C1 segment of cervical spinal cord (tissue), 14 donors: ENCODE data around the gene RMND5B.
"Not testable (repeated sequence)": the region's sequence is repeated elsewhere in the genome, so short reads cannot be mapped to it uniquely, and the experiment has no call there.

Source experiments
- DNase-seq, 14 donors: peaks; one replicate each; lab custom pipeline; 2025; lab: John Stamatoyannopoulos, UW

RMND5B gene, protein sequence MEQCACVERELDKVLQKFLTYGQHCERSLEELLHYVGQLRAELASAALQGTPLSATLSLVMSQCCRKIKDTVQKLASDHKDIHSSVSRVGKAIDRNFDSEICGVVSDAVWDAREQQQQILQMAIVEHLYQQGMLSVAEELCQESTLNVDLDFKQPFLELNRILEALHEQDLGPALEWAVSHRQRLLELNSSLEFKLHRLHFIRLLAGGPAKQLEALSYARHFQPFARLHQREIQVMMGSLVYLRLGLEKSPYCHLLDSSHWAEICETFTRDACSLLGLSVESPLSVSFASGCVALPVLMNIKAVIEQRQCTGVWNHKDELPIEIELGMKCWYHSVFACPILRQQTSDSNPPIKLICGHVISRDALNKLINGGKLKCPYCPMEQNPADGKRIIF

DNA sequence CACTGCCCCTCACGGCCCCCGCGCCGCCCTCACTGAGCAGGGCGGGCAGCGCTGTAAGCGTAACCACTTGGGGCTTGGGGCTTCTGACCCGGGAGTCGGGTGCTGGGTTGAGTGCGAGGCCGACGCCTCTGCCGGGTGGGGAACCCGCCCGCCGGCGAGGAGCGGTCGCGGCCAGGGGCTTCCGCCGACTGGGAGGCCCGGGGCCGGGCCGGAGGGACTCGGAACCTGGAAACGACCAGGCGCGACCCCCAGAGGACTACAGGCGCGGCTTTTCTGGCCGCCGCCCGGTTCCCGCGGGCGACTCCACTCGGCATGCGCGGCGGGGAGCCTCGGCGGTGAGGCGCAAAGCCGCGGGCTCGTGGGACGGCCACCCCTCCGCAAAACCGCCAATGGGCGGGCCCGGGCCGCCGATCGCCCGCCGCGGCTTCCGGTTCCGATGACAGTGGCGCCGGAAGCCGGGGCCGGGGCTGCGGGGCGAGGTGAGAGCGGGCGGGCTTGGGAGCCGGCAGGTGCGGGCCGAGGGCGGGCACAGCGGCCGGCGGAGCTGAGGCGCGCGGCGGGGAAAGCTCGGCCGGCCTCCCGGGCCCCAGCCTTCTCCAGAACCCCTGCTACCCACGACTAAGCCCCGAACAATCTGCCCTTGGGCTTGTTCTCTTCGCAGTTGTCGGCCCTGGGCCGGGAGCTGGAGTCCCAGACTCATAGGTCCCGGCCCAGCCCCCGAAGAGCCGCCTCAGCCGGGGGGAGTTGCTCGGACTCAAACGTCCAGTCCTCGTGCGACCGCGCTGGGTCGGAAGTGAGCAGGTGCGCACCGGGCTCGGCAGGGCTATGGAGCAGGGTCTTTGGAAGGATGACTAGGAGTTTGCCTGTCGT is at the start of gene RMND5B:
RMND5B (plus strand) TSS at position 439 of the 870 bp plus-strand sequence. CDS start 7,106 bp downstream, outside the sequence.
- peak in 13 of 14 donors; percentile 34 to 87 (median 65) for DNase-seq

DNA sequence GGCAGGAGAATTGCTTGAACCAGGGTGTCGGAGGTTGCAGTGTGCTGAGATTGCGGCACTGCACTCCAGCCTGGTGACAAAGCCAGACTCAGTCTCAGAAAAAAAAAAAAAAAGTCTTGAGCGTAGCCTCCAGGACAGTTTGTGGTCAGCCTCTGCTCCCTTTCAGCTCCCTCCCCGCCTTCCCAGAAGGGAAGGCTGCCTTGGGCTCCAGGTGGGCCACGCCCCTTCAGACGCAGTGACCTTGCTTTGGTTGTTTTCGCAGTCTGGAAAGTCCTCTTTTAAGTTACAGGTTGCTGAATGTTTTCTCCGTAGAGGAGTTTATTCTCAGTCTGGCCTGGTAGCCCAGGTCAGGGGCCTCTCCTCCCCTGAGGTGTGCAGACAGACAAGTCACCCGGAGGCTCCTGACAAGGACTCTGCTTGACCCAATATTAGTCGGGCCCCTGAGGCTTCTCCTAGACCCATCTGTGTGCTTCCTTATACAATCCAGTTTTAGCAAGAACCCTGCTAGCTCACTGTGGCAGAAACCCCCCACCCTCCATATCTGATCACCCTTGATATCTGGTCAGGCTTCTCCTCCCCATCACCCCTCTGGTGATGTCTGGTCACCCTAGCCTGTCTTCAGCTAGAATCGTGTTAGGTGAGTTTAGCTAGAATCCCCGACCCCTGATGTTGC is 49.1 kb upstream of the RMND5B start:
- DNase-seq: no peak

DNA sequence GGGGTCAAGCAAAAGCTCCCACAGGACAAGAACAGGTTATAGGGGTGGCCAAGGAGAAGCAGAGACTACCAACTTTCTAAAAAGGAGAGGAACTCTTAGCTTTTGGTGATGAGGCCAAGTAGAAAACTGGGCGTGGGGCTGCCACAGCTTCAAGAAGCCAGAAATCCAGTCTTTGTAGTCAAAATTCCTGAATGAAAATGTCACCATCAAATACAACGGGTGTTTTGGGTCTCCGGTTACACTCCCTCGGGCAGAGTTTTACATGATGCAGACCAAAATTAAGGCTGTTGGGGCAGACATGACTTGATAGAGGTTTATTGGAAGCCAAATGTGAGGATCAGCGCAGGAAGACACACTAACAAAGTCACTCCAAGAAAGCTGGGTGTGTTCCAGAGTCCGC is 46.9 kb upstream of the RMND5B start:
- no peak for DNase-seq

DNA sequence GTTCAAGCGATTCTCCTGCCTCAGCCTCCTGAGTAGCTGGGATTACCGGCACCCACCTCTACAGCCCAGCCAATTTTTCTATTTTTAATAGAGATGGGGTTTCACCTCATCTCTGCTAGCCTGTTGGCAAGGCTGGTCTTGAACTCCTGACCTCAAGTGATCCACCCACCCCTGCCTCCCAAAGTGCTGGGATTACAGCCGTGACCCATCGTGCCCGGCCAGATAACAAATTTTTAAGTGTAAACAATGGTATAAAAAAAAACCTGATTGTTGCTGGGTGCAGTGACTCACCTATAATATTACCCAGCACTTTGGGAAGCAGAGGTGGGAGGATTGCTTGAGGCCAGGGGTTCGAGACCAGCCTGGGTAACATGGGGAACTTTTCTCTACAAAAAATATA is 45.5 kb upstream of the RMND5B start:
- DNase-seq: no peak

DNA sequence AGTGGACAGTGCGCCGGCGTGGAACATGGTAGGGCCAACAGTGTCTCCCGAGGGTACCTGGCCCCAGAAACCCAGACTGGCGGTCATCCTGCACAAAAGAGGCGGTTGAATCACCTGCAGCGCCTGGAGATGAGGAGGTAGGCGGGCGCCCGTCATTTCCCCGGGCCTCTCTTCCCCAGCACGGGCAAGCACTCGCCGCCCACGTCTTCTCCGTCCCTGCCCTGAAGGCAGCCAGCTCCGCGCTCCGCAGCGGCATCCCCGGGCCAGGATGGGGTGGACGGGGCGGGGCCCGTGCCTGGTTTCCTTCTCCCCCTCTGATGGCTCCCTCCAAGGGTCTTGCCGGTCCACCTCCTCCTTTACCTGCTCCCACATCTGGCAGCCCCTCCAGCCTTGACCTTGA is 44.5 kb upstream of the RMND5B start:
- DNase-seq: no peak

DNA sequence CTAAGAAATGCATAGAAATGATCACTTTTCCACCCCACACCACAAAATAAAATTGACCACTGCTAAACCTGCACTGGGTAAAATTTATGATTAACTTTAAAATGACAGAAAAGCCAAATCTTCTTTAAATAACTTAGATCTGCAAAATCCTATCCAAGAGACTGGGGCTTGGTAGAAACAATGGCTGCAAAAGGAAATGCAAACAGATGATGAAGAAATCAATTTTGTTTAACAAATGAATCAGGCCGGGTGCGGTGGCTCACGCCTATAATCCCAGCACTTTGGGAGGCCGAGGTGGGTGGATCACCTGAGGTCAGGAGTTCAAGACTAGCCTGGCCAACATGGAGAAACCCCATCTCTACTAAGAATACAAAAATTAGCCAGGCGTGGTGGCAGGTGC is 43.6 kb upstream of the RMND5B start:
- DNase-seq: not testable (repeated sequence)

DNA sequence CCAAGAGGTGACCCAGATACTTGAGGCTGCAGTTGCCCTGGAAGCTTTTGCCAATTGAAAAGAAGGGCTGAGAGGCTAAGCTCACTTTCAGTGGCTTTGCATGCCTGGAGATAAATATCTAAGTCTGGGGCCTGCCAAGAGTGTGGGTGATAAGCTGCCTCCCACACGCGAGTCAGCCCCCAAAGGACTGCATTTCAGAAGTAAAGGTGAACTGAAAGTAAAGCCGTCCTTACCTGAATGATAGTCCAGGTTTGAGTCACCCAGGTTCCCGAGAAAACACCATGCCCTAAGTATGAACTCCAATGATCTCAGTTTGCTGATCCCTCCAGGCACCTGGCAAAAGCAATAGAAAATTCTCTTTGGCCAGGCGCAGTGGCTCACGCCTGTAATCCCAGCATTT is 40.0 kb upstream of the RMND5B start:
- DNase-seq: no peak

DNA sequence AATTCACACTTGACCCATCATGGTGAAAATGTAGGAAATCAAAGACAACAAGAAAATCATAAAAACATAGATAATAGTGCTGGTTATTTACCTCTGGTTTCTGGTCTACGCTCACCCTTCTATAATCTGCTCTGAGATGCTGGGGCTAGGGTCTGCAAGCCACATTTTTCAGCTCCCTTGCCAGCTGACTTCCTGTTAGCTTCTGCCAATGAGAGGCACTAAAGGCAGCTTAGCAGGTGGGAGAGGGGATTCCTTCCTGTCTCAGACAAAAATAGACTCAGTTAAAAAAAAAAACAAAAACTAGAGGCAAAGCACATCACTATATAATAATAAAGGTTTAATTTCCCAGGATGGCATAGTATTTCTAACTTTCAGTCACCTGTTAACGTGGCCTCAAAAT is 37.7 kb upstream of the RMND5B start:
- no peak for DNase-seq

DNA sequence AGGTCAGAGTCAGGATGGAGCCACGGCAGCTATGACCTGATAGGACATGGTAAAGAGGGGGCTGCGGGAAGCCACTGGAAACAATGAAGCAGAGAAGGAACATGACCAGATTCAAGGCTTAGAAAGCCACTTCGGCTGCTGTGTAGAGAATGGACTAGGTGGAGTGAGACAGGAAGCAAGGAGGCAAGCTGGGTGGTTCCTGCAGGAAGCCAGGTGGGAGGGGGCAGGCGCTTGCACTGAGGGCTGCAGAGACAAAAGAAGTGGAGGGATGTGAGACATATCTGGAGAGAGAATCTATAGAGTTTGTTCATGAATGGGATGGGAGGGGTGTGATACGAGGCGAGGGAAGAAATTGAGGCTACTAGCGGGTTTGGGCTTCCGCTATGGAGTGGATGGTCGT is 36.5 kb upstream of the RMND5B start:
- no peak for DNase-seq

DNA sequence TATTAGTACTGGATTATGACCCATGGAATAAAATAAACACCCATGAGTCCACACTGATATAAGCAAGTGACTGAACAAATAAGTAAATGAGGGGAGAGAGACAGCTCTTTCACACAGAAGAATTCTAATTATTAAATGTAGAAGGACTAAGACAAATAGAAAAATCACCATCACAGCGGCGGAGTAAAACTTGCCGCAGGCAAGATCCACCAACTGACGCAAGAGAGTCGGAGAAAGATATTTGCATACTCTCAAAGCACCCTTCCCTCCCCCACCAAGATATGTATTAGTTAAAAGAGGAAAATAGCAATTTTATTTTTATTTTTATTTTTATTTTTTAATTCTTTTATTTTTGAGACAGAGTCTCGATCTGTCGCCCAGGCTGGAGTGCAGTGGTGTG is 32.1 kb upstream of the RMND5B start:
- no peak for DNase-seq

DNA sequence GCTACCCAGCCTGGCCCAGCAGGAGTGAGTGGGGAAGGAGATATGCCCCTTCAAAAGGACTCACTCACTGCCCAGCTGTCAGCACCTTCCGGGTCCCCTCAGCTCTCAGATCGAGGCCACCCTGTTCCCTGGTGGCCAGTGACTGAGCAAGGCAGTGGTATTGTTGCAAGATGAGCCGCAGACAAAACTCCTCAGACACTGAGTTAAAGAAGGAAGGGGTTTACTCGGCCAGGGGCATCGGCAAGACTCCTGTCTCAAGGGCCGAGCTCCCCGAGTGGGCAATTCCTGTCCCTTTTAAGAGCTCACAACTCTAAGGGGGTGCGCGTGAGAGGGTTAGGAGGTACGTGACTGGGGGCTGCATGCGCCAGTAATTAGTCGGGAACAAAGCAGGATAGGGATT is 27.2 kb upstream of the RMND5B start:
- no peak for DNase-seq

DNA sequence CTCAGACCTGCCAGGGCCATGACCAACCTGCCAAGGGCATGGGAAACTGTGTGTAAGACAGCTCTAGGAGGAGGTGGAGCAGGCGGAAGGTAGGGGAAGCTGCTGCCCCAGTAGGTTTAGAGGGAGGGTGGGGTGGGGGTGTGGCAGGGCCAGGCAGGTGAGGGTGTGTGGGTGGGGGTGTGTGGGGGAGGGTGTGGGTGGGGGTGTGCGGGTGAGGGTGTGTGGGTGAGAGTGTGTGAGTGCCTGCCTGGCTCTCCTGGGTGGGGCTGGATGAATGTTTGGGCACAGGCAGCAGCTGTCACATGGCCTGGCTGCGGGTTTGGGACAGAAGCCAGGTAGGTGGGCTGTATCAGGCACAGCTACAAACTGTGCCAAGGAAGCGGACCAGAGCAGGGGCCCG is 26.3 kb upstream of the RMND5B start:
- DNase-seq: no peak

DNA sequence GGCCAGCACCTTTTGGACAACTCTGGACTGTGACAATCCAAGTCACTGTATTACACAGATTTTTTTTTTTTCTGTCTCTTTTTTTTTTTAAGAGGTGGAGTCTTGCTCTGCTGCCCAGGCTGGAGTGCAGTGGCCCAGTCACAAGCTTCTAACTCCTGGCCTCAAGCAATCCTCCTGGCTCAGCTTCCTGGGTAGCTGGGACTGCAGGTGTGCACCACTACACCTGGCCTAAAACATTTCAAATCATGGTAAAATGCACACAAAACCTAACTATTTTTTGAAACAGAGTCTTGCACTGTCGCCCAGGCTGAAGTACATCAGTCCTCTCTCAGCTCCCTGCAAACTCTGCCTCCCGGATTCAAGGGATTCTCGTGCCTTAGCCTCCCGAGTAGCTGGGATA is 24.7 kb upstream of the RMND5B start:
- no peak for DNase-seq

DNA sequence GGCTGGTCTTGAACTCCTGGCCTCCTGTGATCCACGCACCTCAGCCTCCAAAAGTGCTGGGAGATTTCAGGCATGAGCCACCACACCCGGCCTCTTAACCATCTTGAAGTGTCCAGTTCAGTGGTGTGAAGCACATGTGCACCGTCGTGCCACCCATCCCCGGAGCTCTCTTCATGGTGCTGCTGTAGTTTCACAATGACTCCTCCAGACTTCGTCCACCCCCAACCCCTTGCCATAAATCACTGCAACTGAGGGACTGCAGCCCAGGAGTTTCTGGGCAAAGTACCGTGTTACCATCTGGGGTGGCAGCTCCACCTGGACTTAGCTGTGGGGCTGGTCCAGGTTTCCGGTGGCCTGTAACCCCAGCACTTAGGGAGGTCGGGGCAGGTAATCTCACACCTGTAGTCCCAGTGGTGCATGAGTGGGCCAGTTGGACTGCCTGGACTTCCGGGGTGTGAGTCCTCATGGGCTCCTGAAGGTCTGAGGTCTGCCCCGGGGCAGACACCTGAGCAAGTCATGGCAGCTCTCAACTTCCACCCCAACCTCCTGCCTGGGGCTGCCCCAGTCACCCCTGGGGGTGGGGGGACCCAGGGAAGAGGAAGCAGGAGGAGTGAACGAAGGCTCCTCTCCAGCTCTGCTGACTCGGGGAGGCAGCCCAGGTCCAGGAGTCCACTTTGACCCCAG is 24.1 kb upstream of the RMND5B start:
- DNase-seq: no peak

DNA sequence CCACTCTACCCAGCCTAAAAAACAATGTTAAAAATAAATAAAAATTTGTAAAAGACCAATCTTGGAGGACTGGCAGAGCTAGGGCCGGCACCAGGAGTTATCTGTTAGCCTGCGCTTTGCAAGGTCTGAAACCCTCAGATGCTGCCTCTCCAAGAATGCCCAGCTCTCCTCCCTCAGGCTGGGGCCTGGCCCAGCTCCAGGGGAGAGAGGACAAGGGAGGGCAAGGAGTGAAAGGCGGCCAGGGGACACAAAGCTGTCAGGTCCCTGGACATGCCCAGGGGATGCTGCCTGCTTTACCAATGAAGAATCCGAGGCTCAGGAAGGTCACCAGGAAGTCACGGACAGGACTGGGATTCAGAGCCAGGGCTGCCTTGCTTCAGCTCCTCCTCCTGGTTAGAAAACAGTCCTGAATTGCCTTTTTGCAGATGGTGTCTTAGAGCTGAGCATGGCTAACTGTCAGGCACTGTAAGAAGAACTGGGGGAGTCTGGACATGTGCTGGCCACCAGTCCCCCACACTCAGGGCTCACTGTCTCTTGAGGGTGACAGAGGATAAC is 23.0 kb upstream of the RMND5B start:
- DNase-seq: no peak

DNA sequence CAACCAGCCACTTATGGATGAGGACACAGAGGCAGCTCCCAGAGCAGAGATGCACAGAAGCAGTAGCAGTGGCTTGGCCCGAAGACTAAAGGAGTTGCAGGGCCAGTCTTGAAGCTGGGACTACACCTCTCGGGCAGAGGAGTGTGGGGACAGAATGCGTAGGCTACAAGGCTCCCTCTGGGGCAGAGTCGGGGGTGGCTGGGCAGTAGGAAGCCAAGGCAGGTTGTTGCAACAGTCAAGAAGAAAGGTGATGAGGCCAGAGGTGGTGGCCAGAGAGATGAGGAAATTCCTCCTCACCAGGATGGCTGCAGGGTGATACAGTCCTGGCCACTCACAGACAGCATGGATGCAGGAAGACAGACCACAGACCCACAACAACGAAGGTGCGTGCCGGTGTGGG is 22.4 kb upstream of the RMND5B start:
- no peak for DNase-seq

DNA sequence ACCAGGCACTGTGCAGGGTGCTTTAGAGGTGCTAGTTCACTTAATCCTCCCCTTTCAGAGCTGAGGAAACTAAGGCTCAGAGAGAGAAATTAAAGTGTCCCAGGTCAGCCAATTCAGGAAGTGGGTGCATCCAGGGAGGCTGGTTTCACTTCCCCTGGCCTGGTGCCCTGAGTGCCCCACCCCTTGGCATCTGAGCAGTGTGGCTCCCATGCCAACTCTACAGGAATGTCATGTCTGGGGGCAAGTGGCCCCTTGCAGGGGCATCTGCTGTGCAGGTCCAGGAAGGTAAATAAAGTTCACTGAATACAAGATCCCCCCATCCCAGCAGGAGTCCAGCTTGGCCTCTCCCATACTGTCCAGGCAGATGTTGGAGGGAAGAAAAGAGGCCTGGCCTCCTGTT is 21.8 kb upstream of the RMND5B start:
- DNase-seq: no peak

DNA sequence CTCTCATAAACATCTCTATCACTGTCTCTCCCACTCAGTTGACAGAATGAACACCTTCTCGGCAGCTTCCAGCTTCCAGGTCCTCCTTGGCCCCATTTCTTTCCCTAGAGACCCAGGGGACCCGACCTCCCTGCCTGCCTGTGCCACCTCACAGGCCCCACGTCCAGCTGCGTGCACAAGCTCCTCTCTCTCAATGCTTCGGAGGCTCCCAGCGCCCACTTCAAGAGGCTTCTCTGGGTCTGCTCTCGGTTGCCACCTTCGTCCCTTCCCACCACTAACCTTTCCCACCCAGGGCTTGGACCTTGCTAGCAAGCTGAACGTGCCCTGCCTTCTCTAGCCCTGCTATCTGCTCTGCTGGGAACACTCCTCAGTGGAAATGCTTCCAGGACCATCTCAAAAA is 20.3 kb upstream of the RMND5B start:
- DNase-seq: no peak

DNA sequence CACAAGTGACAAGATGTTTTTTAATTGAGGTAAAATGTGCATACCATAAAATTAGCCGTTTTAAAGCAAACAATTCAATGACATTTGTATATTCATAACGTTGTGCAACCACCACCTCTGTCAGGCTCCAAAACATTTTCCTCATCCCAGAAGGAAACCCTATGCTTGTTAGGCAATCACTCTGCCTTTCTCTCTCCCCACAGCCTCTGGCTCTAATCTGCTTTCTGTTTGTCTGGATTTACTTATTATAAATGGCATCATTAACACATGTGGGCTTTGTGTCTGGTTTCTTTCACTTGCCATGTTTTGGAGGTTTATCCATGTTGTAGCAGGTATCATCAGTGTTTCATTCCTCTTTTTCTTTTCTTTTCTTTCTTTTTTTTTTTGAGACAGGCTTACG is 18.9 kb upstream of the RMND5B start:
- DNase-seq: no peak

DNA sequence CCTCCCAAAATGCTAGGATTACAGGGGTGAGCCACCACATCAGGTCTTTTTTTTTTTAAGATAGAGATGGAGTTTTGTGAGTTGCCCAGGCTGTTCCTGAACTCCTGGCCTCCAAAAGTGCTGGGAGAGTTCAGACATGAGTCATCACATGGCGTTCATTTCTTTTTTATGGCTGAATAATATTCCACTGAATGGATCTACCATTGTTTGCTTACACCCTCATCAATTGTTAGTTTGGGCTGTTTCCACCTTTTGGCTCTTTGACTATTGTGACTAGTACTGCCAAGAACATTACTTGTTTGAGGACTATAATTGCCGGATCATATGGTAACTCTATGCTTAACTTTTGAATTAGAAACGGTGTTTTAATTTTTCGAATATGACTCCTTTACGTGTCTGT is 18.3 kb upstream of the RMND5B start:
- no peak for DNase-seq

DNA sequence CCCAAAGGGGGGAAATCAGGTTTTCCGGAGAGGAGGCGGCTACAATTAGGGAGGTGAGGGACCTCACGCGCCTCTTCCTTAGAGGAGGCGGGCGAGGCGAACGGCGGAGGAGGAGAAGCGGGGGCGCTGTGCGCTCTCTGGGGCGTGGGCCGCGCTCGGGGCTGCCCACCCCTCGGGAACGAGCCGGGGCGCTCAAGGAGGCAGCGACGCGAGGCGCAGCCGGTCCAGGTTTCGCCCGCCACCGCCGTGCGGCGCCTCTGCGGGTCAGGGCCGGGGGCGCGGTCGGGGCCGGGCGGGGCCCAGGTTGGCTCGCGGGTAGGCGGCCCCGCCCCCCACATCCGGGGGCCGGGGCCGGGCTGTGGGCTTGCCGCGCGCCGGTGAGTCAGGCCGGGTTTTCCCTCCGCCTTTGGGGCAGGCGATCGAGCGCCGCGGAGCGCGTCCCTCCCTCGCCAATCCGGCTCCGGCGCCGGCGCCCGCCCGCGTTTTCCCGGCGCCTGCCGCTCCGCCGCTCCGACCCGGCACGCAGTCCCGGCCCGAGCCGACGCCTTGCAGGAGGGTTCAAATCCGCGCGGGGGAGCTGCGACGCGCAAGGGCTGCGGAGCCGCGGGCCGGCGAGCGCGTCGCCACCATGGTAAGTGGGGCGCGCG is 17.6 kb upstream of the RMND5B start, which contains the start of gene N4BP3:
N4BP3 (plus strand) TSS at position 392 of the 647 bp plus-strand sequence. CDS start 6,052 bp downstream, outside the sequence.
- no peak for DNase-seq
